Fibroblast of lung (primary cell): ENCODE data around the gene PPFIA2. TPM values are rescaled to one million over a fixed set of nuclear protein-coding genes. Genes with fewer than 3 reads are reported as not detected.

ENCODE experiments used
- DNase-seq, 2 donors: peaks; one replicate each; pipeline versions ENCODE4 v3.0.0 to v3.0.0-alpha.2; 2010; ENCODE audit warnings: low read depth in 2 of 2
- H2AFZ ChIP-seq: 2 replicates; pipeline ENCODE4 v1.5.1; 2012; ENCODE audit warnings: low read length, control low read depth, inconsistent platforms
- H3K27ac ChIP-seq: 2 replicates; pipeline ENCODE4 v1.5.1; 2011; ENCODE audit warnings: low read length, control low read depth; ENCODE audit not compliant: insufficient read depth
- H3K27me3 ChIP-seq: 2 replicates; pipeline ENCODE4 v1.5.1; 2011; ENCODE audit warnings: mild to moderate bottlenecking, low read length; ENCODE audit not compliant: control insufficient read depth, insufficient read depth
- H3K36me3 ChIP-seq: 2 replicates; pipeline ENCODE4 v1.5.1; 2011; ENCODE audit warnings: low read length; ENCODE audit not compliant: control insufficient read depth, insufficient read depth
- H3K4me1 ChIP-seq: 2 replicates; pipeline ENCODE4 v1.5.1; 2011; ENCODE audit warnings: low read length; ENCODE audit not compliant: control insufficient read depth, insufficient read depth; ENCODE audit errors: extremely low read depth
- H3K4me2 ChIP-seq: 2 replicates; pipeline ENCODE4 v1.5.1; 2011; ENCODE audit warnings: low read length, control low read depth; ENCODE audit not compliant: insufficient read depth; ENCODE audit errors: extremely low read depth
- H3K4me3 ChIP-seq, 4 experiments: fragments of 200-600 bp in 1 of 4; sonication (generic) in 1 of 4; replicated peaks in 1 of 4; 2 replicates each; pipeline ENCODE4 v1.5.1; 2011 to 2016; ENCODE audit warnings: low read length in 4 of 4, low read depth in 3 of 4, mild to moderate bottlenecking in 3 of 4, control low read depth in 2 of 4, inconsistent platforms in 1 of 4, mixed read lengths in 1 of 4; ENCODE audit not compliant: insufficient read depth in 1 of 4; ENCODE audit errors: control extremely low read depth in 1 of 4
- H3K79me2 ChIP-seq: 2 replicates; pipeline ENCODE4 v1.5.1; 2012; ENCODE audit warnings: mild to moderate bottlenecking, low read length, inconsistent platforms; ENCODE audit not compliant: control insufficient read depth, insufficient read depth
- H3K9ac ChIP-seq: 2 replicates; pipeline ENCODE4 v1.5.1; 2011; ENCODE audit warnings: mild to moderate bottlenecking, low read length, control low read depth; ENCODE audit not compliant: insufficient read depth
- H3K9me3 ChIP-seq: 2 replicates; pipeline ENCODE4 v1.5.1; 2012; ENCODE audit warnings: low read depth, low read length; ENCODE audit not compliant: control insufficient read depth, insufficient read depth
- H4K20me1 ChIP-seq: 2 replicates; pipeline ENCODE4 v1.5.1; 2011; ENCODE audit warnings: low read length; ENCODE audit not compliant: control insufficient read depth, insufficient read depth; ENCODE audit errors: extremely low read depth
- CTCF ChIP-seq, 2 donors: IDR thresholded peaks in 1 of 2; conservative IDR thresholded peaks in 1 of 2; 1 replicate in 1 of 2; 2 replicates in 1 of 2; pipeline ENCODE4 v1.5.1; 2011 to 2012; ENCODE audit warnings: low read length in 2 of 2, control low read depth in 1 of 2, inconsistent platforms in 1 of 2, low read depth in 1 of 2, mild to moderate bottlenecking in 1 of 2
- EZH2 ChIP-seq: IDR thresholded peaks from 2 replicates; pipeline ENCODE4 v1.5.1; 2012; ENCODE audit warnings: low read length, control low read depth, mild to moderate bottlenecking; ENCODE audit errors: missing control alignments
- polyA plus RNA-seq, 2 donors: library from polyadenylated mRNA; depleted of rRNA in 1 of 2; stranded (reverse) in 1 of 2; unstranded in 1 of 2; fragments of >200 nt; gene quantifications; 2 replicates each; pipeline ENCODE4 v1.2.1, GENCODE V29; 2011 to 2012; ENCODE audit warnings: missing spikeins in 1 of 2
- total RNA-seq: library from RNA; depleted of rRNA; stranded (reverse); fragments of >200 nt; gene quantifications from 2 replicates; pipeline ENCODE4 v1.2.1, GENCODE V29; 2014

The PPFIA2 gene
- total and polyA plus RNA-seq, 2 donors (not counting 1 experiment from before 2014, with no cell fraction given): 0.54 to 2.1 TPM

DNA sequence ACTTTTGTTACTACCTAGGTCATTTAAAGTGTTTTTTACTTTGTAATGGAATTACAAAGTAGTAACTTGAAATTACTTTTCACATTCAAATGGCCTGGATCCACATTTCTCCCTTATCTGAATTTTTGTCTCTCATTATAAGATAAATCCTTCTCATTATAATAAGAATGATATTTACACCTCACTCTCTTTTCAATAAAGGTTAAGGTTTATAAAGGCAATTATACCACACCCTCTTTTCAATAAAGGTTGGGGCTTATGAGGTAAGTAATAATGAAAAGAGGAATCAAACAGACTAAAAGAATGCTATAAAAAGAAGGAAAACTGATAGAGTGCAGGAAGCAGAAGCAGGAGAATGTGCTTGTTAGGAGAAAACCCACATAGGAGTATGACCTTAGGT is 470.5 kb downstream of the PPFIA2 start:
- no peak for DNase-seq
- no peaks in the 10 kb centered on the region for H4K20me1 ChIP-seq
- H3K27me3 ChIP-seq: no peaks in the 10 kb centered on the region
- no peaks in the 10 kb centered on the region for H3K79me2 ChIP-seq
- H2AFZ ChIP-seq: no peak overlapping the region
- H3K4me3 ChIP-seq: no peak overlapping the region
- H3K4me1 ChIP-seq: no peaks in the 10 kb centered on the region
- H3K36me3 ChIP-seq: no peaks in the 10 kb centered on the region
- no peaks in the 10 kb centered on the region for H3K9me3 ChIP-seq
- no peak overlapping the region for H3K9ac ChIP-seq
- no peak overlapping the region for H3K4me2 ChIP-seq
- TF ChIP-seq CTCF (conservative IDR thresholded peaks at IDR 0.05 in 1 of 2, IDR thresholded peaks at IDR 0.05 in 1 of 2; ENCODE audit: low read depth in 1 of 2, low read length in 2 of 2) (no peak), EZH2 (no peak)
- H3K27ac ChIP-seq: no peak overlapping the region

DNA sequence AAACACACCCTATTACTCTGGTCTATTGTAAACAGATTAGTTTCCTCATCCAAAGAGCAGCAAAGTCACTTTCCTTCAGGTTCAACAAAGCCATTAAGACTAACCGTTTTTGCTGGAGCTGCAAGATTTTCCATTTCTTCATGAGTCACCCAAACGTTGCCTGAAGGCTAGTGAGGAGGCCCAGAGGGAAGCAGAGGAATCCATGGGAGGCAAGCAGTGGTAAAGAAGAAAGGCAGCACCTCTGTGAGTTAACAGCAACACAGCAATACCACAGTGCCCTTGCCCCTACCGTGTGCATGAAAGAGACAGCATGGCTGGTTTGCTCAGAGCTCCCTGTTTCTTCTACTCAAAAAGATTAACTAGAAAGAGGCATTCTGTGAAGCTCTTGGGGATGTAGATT is 475.0 kb downstream of the PPFIA2 start:
- TF ChIP-seq CTCF (conservative IDR thresholded peaks at IDR 0.05 in 1 of 2, IDR thresholded peaks at IDR 0.05 in 1 of 2; ENCODE audit: low read depth in 1 of 2, low read length in 2 of 2) (no peak), EZH2 (no peak)
- Histone ChIP-seq H3K9me3 (no peaks in the 10 kb centered on the region), H3K9ac (no peak overlapping the region), H3K27me3 (no peaks in the 10 kb centered on the region), H4K20me1 (no peaks in the 10 kb centered on the region), H3K79me2 (no peaks in the 10 kb centered on the region), H3K27ac (no peak overlapping the region), H3K36me3 (no peaks in the 10 kb centered on the region), H3K4me2 (no peak overlapping the region), H2AFZ (no peak overlapping the region), H3K4me3 (no peak overlapping the region), H3K4me1 (no peaks in the 10 kb centered on the region)
- peak in 1 of 2 donors; percentile 27 for DNase-seq

- H3K79me2 ChIP-seq: no peaks in the 10 kb centered on the region
- no peak overlapping the region for H3K27ac ChIP-seq
- H2AFZ ChIP-seq: no peak overlapping the region
- no peaks in the 10 kb centered on the region for H3K9me3 ChIP-seq
- no peaks in the 10 kb centered on the region for H3K4me1 ChIP-seq
- TF ChIP-seq EZH2: no peak
- TF ChIP-seq CTCF (conservative IDR thresholded peaks at IDR 0.05 in 1 of 2, IDR thresholded peaks at IDR 0.05 in 1 of 2; ENCODE audit: low read depth in 1 of 2, low read length in 2 of 2): no peak
- no peaks in the 10 kb centered on the region for H3K27me3 ChIP-seq
- H3K9ac ChIP-seq: no peak overlapping the region
- no peaks in the 10 kb centered on the region for H3K36me3 ChIP-seq
- peak in 1 of 2 donors; percentile 53 for DNase-seq
- no peak overlapping the region for H3K4me3 ChIP-seq
- H4K20me1 ChIP-seq: no peaks in the 10 kb centered on the region
- H3K4me2 ChIP-seq: no peak overlapping the region
Measured at GRCh38 chr12:81274637-81275529, 484.3 kb downstream of the PPFIA2 start.
